GM23248 (cell line): ENCODE measurements around the gene ADGRL3. TPM values are rescaled to one million over a fixed set of nuclear protein-coding genes. Genes with fewer than 3 reads are reported as not detected.

Experiments used
- DNase-seq: peaks from one replicate; pipeline ENCODE4 v3.0.0-alpha.2; 2015
- H2AFZ ChIP-seq: fragments of 200-600 bp; sonication (generic); 2 replicates; pipeline ENCODE4 v1.6.1; 2016; ENCODE audit warnings: antibody characterized with exemption
- H3F3A ChIP-seq: fragments of 200-600 bp; sonication (generic); 2 replicates; pipeline ENCODE4 v1.6.1; 2016; ENCODE audit warnings: mild to moderate bottlenecking, antibody characterized with exemption, mixed run types; ENCODE audit not compliant: insufficient read depth
- H3K27ac ChIP-seq: fragments of 200-600 bp; sonication (generic); 2 replicates; pipeline ENCODE4 v1.5.1; 2016; ENCODE audit warnings: mild to moderate bottlenecking
- H3K27me3 ChIP-seq: fragments of 200-600 bp; sonication (generic); replicated peaks from 2 replicates; pipeline ENCODE4 v1.6.1; 2016; ENCODE audit warnings: mild to moderate bottlenecking; ENCODE audit not compliant: insufficient read depth
- H3K36me3 ChIP-seq: fragments of 200-600 bp; sonication (generic); 2 replicates; pipeline ENCODE4 v1.6.1; 2016; ENCODE audit warnings: low read depth, mild to moderate bottlenecking
- H3K4me1 ChIP-seq: fragments of 200-600 bp; sonication (generic); 2 replicates; pipeline ENCODE4 v1.6.1; 2016; ENCODE audit warnings: mild to moderate bottlenecking; ENCODE audit not compliant: insufficient read depth
- H3K4me2 ChIP-seq: fragments of 200-600 bp; sonication (generic); one replicate; pipeline ENCODE4 v1.6.1; 2016; ENCODE audit warnings: mild to moderate bottlenecking; ENCODE audit not compliant: unreplicated experiment
- H3K4me3 ChIP-seq: fragments of 200-600 bp; sonication (generic); 2 replicates; pipeline ENCODE4 v1.5.1; 2016; ENCODE audit warnings: mild to moderate bottlenecking
- H3K79me2 ChIP-seq: fragments of 200-600 bp; sonication (generic); 2 replicates; pipeline ENCODE4 v1.6.1; 2016; ENCODE audit warnings: mild to moderate bottlenecking; ENCODE audit not compliant: insufficient read depth
- H3K9ac ChIP-seq: fragments of 200-600 bp; sonication (generic); 2 replicates; pipeline ENCODE4 v1.6.1; 2016; ENCODE audit warnings: mild to moderate bottlenecking
- H3K9me2 ChIP-seq: fragments of 200-600 bp; sonication (generic); 2 replicates; pipeline ENCODE4 v1.6.1; 2016; ENCODE audit warnings: mixed run types, mild to moderate bottlenecking, moderate library complexity; ENCODE audit not compliant: insufficient read depth
- H3K9me3 ChIP-seq: fragments of 200-600 bp; sonication (generic); one replicate; pipeline ENCODE4 v1.6.1; 2017; ENCODE audit warnings: low read depth
- H4K20me1 ChIP-seq: fragments of 200-600 bp; sonication (generic); 2 replicates; pipeline ENCODE4 v1.6.0; 2016; ENCODE audit not compliant: insufficient read depth
- EZH2 ChIP-seq: fragments of 200-600 bp; sonication (generic); IDR thresholded peaks from 2 replicates; pipeline ENCODE4 v1.6.1; 2018; ENCODE audit warnings: antibody characterized with exemption, mild to moderate bottlenecking; ENCODE audit not compliant: insufficient read depth, poor library complexity, severe bottlenecking
- EZH2phosphoT487 ChIP-seq: fragments of 200-600 bp; sonication (generic); IDR thresholded peaks from 2 replicates; pipeline ENCODE4 v1.6.1; 2018; ENCODE audit warnings: antibody characterized with exemption, moderate library complexity, mild to moderate bottlenecking, low read depth; ENCODE audit not compliant: insufficient read depth
- WGBS, 2 experiments: methylation state at CpG; one replicate each; pipeline ENCODE4 v1.1.6; 2015 to 2017; ENCODE audit warnings: low lambda C conversion rate in 2 of 2, low coverage in 1 of 2; ENCODE audit errors: missing lambda C conversion rate in 2 of 2; 5-methylcytosine and 5-hydroxymethylcytosine counted together
- in situ Hi-C: fragments of 300-500 bp; cut with MboI; formaldehyde crosslinking; loops from 2 replicates; pipeline ENCODE4 v1.15.0; 2020
- polyA plus RNA-seq: library from polyadenylated mRNA; unstranded; fragments of >200 nt; fragmentation: Nextera tagmentation; extraction: Ambion mirVana; gene quantifications from 2 replicates; pipeline ENCODE4 v1.2.1, GENCODE V29; 2016
- total RNA-seq: library from RNA; depleted of rRNA; stranded (reverse); fragments of >200 nt; shearing (Covaris generic); gene quantifications from 2 replicates; pipeline ENCODE4 v1.2.3, GENCODE V29; 2014

ADGRL3 gene
- total and polyA plus RNA-seq, 2 experiments from 2014 or later = not detected

GRCh38 chr4:61407642-61408618 lies 207.8 kb downstream of the ADGRL3 start:
- H3K4me2 ChIP-seq = no peak overlapping the region
- in situ Hi-C loops = no loop called here
- H3K4me1 ChIP-seq = no peaks in the 10 kb centered on the region
- no peaks in the 10 kb centered on the region for H3K36me3 ChIP-seq
- H3K9ac ChIP-seq = no peak overlapping the region
- TF ChIP-seq EZH2phosphoT487 (no peak), EZH2 (no peak)
- no peak overlapping the region for H2AFZ ChIP-seq
- H3F3A ChIP-seq = no peaks in the 10 kb centered on the region
- no peaks in the 10 kb centered on the region for H3K9me3 ChIP-seq
- no peak overlapping the region for H3K4me3 ChIP-seq
- no peaks in the 10 kb centered on the region for H3K79me2 ChIP-seq
- no peaks in the 10 kb centered on the region for H3K27me3 ChIP-seq
- no peak for DNase-seq
- no peaks in the 10 kb centered on the region for H4K20me1 ChIP-seq
- H3K9me2 ChIP-seq = no peaks in the 10 kb centered on the region
- WGBS, 2 experiments = 9 to 14% methylated on average over 7 of the region's 7 CpGs
- H3K27ac ChIP-seq = no peak overlapping the region

GRCh38 chr4:61408861-61409260 lies 208.7 kb downstream of the ADGRL3 start:
- Histone ChIP-seq H3K9me3 (no peaks in the 10 kb centered on the region), H4K20me1 (no peaks in the 10 kb centered on the region), H3K27me3 (no peaks in the 10 kb centered on the region), H3K9me2 (no peaks in the 10 kb centered on the region), H3F3A (no peaks in the 10 kb centered on the region), H3K4me1 (no peaks in the 10 kb centered on the region), H3K9ac (no peak overlapping the region), H2AFZ (no peak overlapping the region), H3K36me3 (no peaks in the 10 kb centered on the region), H3K4me2 (no peak overlapping the region), H3K79me2 (no peaks in the 10 kb centered on the region), H3K27ac (no peak overlapping the region), H3K4me3 (no peak overlapping the region)
- TF ChIP-seq EZH2 = no peak
- no peak for TF ChIP-seq EZH2phosphoT487
- DNase-seq = no peak
- in situ Hi-C loops = no loop called here

GRCh38 chr4:61411241-61411640 lies 211.1 kb downstream of the ADGRL3 start:
- Histone ChIP-seq H3F3A (no peaks in the 10 kb centered on the region), H2AFZ (no peak overlapping the region), H3K27ac (no peak overlapping the region), H4K20me1 (no peaks in the 10 kb centered on the region), H3K79me2 (no peaks in the 10 kb centered on the region), H3K4me3 (no peak overlapping the region), H3K36me3 (no peaks in the 10 kb centered on the region), H3K4me2 (no peak overlapping the region), H3K4me1 (no peaks in the 10 kb centered on the region), H3K27me3 (no peaks in the 10 kb centered on the region), H3K9me2 (no peaks in the 10 kb centered on the region), H3K9ac (no peak overlapping the region), H3K9me3 (no peaks in the 10 kb centered on the region)
- 29 to 35% methylated on average over 1 of the region's 1 CpG for WGBS, 2 experiments
- in situ Hi-C loops = no loop called here
- no peak for DNase-seq
- TF ChIP-seq EZH2 (no peak), EZH2phosphoT487 (no peak)

GRCh38 chr4:61425315-61425714 lies 225.2 kb downstream of the ADGRL3 start:
- H3K4me1 ChIP-seq = no peaks in the 10 kb centered on the region
- no peak overlapping the region for H3K4me3 ChIP-seq
- DNase-seq = no peak
- WGBS, 2 experiments = 23 to 27% methylated on average over 4 of the region's 4 CpGs
- no peak for TF ChIP-seq EZH2phosphoT487
- TF ChIP-seq EZH2 = no peak
- no peak overlapping the region for H3K4me2 ChIP-seq
- no peaks in the 10 kb centered on the region for H3K9me3 ChIP-seq
- H3F3A ChIP-seq = no peaks in the 10 kb centered on the region
- no peak overlapping the region for H2AFZ ChIP-seq
- no peaks in the 10 kb centered on the region for H3K9me2 ChIP-seq
- no peaks in the 10 kb centered on the region for H3K36me3 ChIP-seq
- no peak overlapping the region for H3K27ac ChIP-seq
- no peak overlapping the region for H3K9ac ChIP-seq
- in situ Hi-C loops = no loop called here
- H3K27me3 ChIP-seq = no peaks in the 10 kb centered on the region
- no peaks in the 10 kb centered on the region for H3K79me2 ChIP-seq
- H4K20me1 ChIP-seq = no peaks in the 10 kb centered on the region

- 37 to 38% methylated on average over 5 of the region's 5 CpGs for WGBS, 2 experiments
- Histone ChIP-seq H2AFZ (no peak overlapping the region), H3K4me2 (no peak overlapping the region)
These were observed 226.1 kb downstream of the ADGRL3 start for GRCh38 chr4:61426229-61426628.

More at GRCh38 chr4:61426229-61426628, 226.1 kb downstream of the ADGRL3 start:
- no peaks in the 10 kb centered on the region for H3K27me3 ChIP-seq
- in situ Hi-C loops = no loop called here
- DNase-seq = no peak
- no peaks in the 10 kb centered on the region for H3K79me2 ChIP-seq
- no peaks in the 10 kb centered on the region for H4K20me1 ChIP-seq
- TF ChIP-seq EZH2 (no peak), EZH2phosphoT487 (no peak)
- H3K9ac ChIP-seq = no peak overlapping the region
- no peaks in the 10 kb centered on the region for H3K4me1 ChIP-seq
- no peak overlapping the region for H3K27ac ChIP-seq
- H3K36me3 ChIP-seq = no peaks in the 10 kb centered on the region
- no peak overlapping the region for H3K4me3 ChIP-seq
- no peaks in the 10 kb centered on the region for H3K9me3 ChIP-seq
- H3K9me2 ChIP-seq = no peaks in the 10 kb centered on the region
- no peaks in the 10 kb centered on the region for H3F3A ChIP-seq
